LNCaP clone FGC (cell line): ENCODE results near the gene PSTPIP2.

Source experiments
- DNase-seq: peaks from one replicate; pipeline ENCODE4 v3.0.0-alpha.2; 2011; ENCODE audit warnings: low read depth
- H3K4me3 ChIP-seq: 2 replicates; pipeline ENCODE4 v1.5.1; 2011; ENCODE audit warnings: mild to moderate bottlenecking, low read depth, low read length, control low read depth
- TF ChIP-seq, protein P1 (sequence below): IDR thresholded peaks from 2 replicates; pipeline ENCODE4 v1.5.1; 2012; ENCODE audit warnings: mild to moderate bottlenecking; ENCODE audit not compliant: control insufficient read depth, insufficient read depth; ENCODE audit errors: extremely low read depth

Gene PSTPIP2

DNA sequence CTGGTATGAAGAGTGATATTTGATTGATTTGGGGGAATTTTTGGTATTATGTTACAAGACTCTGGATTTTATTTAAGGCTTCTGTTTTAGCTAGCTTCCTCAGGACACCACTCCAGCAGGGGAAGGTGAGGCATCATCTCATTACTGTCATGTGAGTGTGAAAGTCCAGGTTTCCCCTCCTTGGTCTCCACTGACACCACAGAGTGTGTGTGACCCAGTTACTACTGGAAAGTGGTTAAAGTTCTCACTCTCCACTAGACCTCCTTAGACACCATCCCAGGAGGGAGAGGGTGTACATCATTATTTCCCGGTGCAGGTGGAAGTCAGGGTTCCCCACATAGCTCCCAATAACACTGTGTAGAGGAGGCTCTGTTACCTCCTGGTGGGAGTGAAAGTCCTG lies 69.1 kb downstream of the PSTPIP2 start:
- TF ChIP-seq, protein P1, sequence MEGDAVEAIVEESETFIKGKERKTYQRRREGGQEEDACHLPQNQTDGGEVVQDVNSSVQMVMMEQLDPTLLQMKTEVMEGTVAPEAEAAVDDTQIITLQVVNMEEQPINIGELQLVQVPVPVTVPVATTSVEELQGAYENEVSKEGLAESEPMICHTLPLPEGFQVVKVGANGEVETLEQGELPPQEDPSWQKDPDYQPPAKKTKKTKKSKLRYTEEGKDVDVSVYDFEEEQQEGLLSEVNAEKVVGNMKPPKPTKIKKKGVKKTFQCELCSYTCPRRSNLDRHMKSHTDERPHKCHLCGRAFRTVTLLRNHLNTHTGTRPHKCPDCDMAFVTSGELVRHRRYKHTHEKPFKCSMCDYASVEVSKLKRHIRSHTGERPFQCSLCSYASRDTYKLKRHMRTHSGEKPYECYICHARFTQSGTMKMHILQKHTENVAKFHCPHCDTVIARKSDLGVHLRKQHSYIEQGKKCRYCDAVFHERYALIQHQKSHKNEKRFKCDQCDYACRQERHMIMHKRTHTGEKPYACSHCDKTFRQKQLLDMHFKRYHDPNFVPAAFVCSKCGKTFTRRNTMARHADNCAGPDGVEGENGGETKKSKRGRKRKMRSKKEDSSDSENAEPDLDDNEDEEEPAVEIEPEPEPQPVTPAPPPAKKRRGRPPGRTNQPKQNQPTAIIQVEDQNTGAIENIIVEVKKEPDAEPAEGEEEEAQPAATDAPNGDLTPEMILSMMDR, result no peak
- no peak overlapping the region for H3K4me3 ChIP-seq
- no peak for DNase-seq

DNA sequence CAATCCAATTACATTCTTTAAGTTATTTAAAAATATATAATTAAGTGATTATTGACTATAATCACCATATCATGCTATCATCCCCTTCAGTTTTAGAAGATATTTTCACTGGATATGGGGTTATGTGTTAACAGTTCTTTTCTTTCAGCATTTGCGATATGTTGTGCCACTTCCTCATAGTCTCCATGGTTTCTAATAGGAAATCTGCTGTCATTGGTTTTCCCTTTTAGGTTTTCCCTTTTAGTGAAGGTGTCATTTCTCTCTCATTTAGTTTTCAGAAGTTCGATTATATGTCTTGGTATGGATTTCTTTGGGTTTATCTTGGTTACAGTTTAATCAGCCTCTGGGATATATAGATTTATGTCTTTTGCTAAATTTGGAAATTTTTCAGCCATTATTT lies 70.2 kb downstream of the PSTPIP2 start:
- TF ChIP-seq, protein P1, result no peak
- no peak for DNase-seq
- H3K4me3 ChIP-seq, result no peak overlapping the region

DNA sequence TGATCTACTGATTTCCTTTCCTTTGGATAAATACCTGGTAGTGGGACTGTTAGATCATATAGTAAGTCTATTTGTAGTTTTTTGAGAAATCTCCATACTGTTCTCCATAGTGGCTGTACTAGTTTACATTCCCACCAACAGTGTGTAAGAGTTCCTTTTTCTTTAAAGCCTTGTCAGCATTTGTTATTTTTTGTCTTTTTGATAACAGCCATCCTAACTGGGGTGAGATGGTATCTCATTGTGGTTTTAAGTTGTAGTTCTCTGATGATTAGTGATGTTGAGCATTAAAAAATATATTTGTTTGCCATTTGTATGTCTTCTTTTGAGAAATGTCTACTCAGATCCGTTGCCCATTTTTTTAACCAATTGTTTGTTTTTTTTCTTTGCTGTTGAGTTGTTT lies 71.0 kb downstream of the PSTPIP2 start:
- H3K4me3 ChIP-seq, result no peak overlapping the region
- no peak for DNase-seq
- TF ChIP-seq, protein P1, result no peak

DNA sequence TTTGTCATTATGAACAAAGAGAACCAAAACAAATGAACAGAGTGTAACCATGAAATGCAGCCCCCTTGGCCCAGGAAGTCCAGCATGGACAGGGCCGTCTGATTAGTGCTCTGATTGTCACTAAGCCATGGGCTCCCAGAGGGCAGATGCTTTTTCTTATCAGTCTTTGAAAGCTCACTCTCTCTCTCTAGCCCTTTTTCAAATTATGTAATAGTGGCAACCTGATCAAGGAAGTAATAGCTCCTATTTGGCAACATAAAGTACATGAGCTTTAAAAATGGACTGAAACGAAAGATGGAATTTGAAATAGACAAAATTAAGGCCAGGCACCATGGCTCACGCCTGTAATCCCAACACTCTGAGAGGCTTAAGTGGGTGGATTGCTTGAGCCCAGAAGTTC lies 72.5 kb downstream of the PSTPIP2 start:
- no peak for DNase-seq

DNA sequence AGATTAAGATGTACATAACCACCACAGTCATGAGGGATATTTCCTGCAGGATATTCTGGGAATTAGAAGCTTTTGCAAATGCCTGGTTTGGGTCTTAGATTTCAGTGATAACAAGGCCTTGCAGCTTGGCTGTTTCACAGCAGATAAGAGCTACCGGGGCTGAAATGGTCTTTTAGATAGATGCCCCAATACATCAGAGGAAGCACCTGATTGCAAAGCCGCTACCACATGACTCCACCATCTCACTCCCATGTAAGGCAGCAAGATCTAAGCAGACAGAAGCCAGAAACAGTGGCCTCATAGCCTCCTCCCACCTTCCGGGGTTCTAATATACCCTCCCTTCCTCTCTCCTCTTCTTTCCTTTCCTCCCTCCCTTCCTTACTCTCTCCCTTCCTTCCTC lies 73.8 kb downstream of the PSTPIP2 start:
- TF ChIP-seq, protein P1, result no peak
- DNase-seq, result no peak
- no peak overlapping the region for H3K4me3 ChIP-seq

More for the DNA sequence above, 72.5 kb downstream of the PSTPIP2 start:
- TF ChIP-seq, protein P1, result no peak
- H3K4me3 ChIP-seq, result no peak overlapping the region

DNA sequence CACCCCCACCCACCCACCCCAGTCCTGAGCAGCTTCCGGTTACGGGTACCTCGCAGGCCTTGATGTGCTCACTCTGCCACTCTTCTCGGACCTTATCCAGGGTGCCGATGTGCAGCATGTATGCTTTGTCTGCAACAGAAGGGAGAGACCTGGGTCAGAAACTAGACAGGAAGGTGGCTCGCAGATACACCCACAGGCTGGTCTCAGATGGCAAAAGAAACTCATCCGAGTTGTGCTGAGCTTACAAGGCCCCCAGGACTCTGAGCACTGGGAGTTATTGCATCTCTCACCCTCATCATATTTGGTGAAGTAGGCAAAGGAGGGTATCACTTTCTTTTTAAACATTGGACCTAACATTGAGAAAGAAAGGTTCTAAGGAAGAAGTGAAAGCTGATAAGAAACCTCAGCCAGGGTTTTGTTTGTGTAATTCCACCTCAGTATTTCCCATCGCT lies 74.3 kb downstream of the PSTPIP2 start:
- DNase-seq, result no peak
- TF ChIP-seq, protein P1, result no peak
- no peak overlapping the region for H3K4me3 ChIP-seq

DNA sequence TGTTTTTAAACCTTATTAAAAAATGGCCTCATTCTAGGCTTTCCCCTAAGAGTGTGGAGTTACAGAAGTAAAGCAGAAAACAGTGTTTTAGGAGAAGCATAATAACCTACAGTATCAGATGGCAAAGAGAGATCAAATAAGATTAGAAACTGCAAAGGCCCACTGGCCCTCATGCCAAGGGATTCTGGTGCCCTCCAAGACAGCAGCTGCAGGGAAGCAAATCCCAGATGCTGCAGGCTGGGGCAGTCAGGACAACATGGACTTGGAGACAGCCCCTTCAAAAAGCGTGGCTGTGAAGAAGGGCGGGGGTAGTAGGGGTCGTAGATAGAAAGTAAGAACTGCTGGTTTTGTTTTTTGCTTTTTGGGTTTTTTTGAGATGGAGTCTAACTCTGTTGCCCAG lies 76.6 kb downstream of the PSTPIP2 start:
- TF ChIP-seq, protein P1, result no peak
- no peak overlapping the region for H3K4me3 ChIP-seq
- DNase-seq, result no peak
